GM13977 (cell line): ENCODE measurements around the gene TRIM72.
"Not testable (repeated sequence)": the region's sequence is repeated elsewhere in the genome, so short reads cannot be mapped to it uniquely, and the experiment has no call there.

ENCODE experiments used
- DNase-seq: peaks from one replicate; pipeline ENCODE4 v3.0.0; 2012; ENCODE audit warnings: low spot score
- CTCF ChIP-seq: IDR thresholded peaks from 2 replicates; pipeline ENCODE4 v1.5.1; 2012; ENCODE audit warnings: mild to moderate bottlenecking, control low read depth; ENCODE audit not compliant: insufficient read depth; ENCODE audit errors: extremely low read depth, missing control alignments
- in situ Hi-C: fragments of 300-500 bp; cut with MboI; formaldehyde crosslinking; loops from one replicate; pipeline ENCODE4 v1.12.0; 2022; ENCODE audit warnings: low sequenced_read_pairs, low pct_unique_long_range_greater_than_20kb, mixed read lengths, inconsistent platforms; ENCODE audit not compliant: unreplicated experiment

The TRIM72 gene

GRCh38 chr16:31274831-31275816 lies 61.2 kb downstream of the TRIM72 start:
- in situ Hi-C loops: loop anchor here (10.0 kb wide), 1 partner anchor 50 kb away; no protein-coding TSS in a partner anchor
- no peak for TF ChIP-seq CTCF
- DNase-seq: no peak

- no peak for TF ChIP-seq CTCF
- DNase-seq: no peak
- in situ Hi-C loops: loop anchor here (10.0 kb wide), 1 partner anchor 48 kb away; no protein-coding TSS in a partner anchor
These were observed 62.7 kb downstream of the TRIM72 start for GRCh38 chr16:31276600-31276999.

GRCh38 chr16:31277659-31278260 lies 63.8 kb downstream of the TRIM72 start:
- DNase-seq: no peak
- TF ChIP-seq CTCF: no peak
- in situ Hi-C loops: loop anchor here (10.0 kb wide), 1 partner anchor 47 kb away; no protein-coding TSS in a partner anchor

GRCh38 chr16:31278853-31279252 lies 64.9 kb downstream of the TRIM72 start:
- not testable (repeated sequence) for DNase-seq
- in situ Hi-C loops: loop anchor here (10.0 kb wide), 1 partner anchor 46 kb away; no protein-coding TSS in a partner anchor
